ENCODE data around the gene PADI1.

PADI1 gene

DNA sequence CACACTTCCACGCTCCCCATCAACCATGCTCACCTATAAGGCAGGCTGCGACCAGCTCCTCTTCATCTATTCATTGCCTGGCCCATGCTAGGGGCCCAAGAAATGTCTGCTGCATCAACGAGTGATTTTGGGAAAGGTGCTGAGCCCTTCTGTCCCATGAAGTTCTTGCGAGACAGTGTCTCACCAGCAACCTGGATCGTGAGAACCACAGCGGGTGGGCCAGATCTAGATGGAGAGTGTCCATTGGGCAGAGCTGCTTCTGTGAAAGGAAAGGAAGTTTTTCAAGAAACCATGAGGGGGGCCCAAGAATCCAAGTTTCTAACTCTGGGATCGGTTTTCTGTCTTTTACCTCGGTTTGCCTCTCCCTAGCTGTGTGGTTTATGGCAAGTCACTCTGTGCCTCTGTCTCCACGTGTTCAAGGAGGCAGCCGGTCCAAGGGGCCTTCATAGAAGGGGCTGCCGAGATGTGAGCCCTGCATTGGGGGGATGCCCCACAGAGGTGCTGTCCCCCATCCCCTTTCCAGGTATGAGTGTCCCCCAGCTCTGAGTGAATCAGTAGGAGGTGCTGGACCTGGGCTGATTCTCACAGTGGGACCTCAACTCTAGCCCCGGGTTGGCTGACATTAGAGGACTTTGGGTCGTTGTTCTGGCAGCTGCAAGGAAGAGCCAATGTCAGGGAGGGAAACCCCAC, 8.3 kb upstream of the PADI1 start:
- ATAC-seq (replicated peaks), result no peak
- Mint-ChIP-seq H3K4me1 (ENCODE audit: low read depth in 2 of 2) (peaks cover 5 to 6% of the 10 kb centered on the region in 2 donors), H3K36me3 (ENCODE audit: insufficient read depth) (peaks cover 2% of the 10 kb centered on the region), H3K27ac (no peak overlapping the region), H3K9me3 (no peaks in the 10 kb centered on the region), H3K4me3 (no peak overlapping the region), H3K27me3 (peaks cover 39 to 51% of the 10 kb centered on the region in 2 donors)
- DNase-seq, result no peak

DNA sequence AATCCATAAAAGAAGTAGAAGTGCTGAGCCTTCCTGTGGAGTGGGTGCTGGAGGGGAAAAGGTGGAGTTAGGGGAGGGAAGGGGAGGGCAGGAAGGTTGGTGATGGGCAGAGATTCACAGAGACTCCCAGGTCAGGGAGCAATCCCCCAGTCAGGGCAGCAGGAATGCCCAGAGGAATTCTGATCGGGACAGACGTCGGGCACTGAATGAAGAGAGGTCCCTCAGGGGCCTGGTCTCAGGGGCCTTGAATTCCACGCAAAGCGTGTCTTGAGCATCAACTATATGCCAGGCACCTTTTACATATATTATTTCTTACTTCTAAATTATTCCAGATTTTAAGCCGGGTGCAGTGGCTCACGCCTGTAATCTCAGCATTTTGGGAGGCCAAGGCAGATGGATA, 7.2 kb upstream of the PADI1 start:
- H3K36me3 Mint-ChIP-seq (ENCODE audit: insufficient read depth), result peaks cover 2% of the 10 kb centered on the region
- H3K27ac Mint-ChIP-seq, result no peak overlapping the region
- no peak overlapping the region for H3K4me3 Mint-ChIP-seq

DNA sequence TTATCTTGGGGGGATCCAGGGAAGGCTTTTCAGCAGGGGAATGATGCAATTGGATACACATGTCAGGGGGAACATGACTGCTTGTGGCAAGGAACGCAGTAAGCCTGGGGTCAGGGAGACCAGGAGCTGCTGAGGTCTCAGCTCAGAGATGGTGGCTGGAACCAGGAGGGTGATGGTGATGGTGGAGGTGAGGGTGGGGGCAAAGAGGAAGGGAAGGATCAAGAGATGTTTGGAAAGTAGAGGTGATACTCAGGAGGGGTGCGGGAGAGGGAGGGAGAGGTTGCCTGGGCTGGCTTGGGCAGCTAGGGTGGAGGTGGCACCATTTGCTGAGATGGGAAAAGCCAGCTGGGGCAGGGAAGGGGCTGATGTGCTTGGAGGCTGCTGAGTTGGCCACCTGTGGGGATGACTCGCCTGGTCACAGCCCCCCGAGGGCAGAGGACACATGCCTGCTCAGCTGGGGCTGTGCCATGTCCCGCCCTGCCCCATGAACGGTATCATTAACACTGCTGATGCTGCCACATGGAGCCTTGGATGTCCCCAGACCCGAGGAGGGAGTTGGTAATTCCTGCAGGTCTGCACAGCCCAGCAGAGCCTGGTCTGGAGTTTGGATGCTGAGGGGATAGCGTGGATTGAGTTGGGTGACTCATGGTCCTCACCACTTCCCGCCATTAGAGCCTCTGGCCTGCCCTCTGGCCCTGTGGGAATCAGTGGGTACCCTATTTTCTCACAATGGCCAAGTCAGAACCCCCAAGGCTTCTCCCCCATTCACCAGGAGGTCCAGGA, 6.3 kb upstream of the PADI1 start:
- no peaks in the 10 kb centered on the region for H3K9me3 Mint-ChIP-seq
- no peak for ATAC-seq (replicated peaks)
- no peak for DNase-seq
- H3K4me1 Mint-ChIP-seq (ENCODE audit: low read depth in 2 of 2), result peaks cover 7 to 10% of the 10 kb centered on the region in 2 donors
- peaks cover 25 to 58% of the 10 kb centered on the region in 2 donors for H3K27me3 Mint-ChIP-seq
- H3K36me3 Mint-ChIP-seq (ENCODE audit: insufficient read depth), result peaks cover 2% of the 10 kb centered on the region
- no peak overlapping the region for H3K27ac Mint-ChIP-seq
- H3K4me3 Mint-ChIP-seq, result no peak overlapping the region

More for the DNA sequence above, 7.2 kb upstream of the PADI1 start:
- DNase-seq (no peak), ATAC-seq (replicated peaks) (no peak)
- H3K4me1 Mint-ChIP-seq (ENCODE audit: low read depth in 2 of 2), result peaks cover 7 to 10% of the 10 kb centered on the region in 2 donors
- no peaks in the 10 kb centered on the region for H3K9me3 Mint-ChIP-seq
- H3K27me3 Mint-ChIP-seq, result peaks cover 32 to 58% of the 10 kb centered on the region in 2 donors

GRCh38 chr1:17199267-17200044, 5.5 kb upstream of the PADI1 start:
- DNase-seq (no peak), ATAC-seq (replicated peaks) (no peak)
- H3K4me3 Mint-ChIP-seq, result no peak overlapping the region
- H3K4me1 Mint-ChIP-seq (ENCODE audit: low read depth in 2 of 2), result peaks cover 7 to 10% of the 10 kb centered on the region in 2 donors
- peak overlapping the region in 1 of 2 donors; percentile 33 for H3K27ac Mint-ChIP-seq
- peaks cover 2% of the 10 kb centered on the region for H3K36me3 Mint-ChIP-seq (ENCODE audit: insufficient read depth)
- no peaks in the 10 kb centered on the region for H3K9me3 Mint-ChIP-seq
- H3K27me3 Mint-ChIP-seq, result peaks cover 22 to 58% of the 10 kb centered on the region in 2 donors

DNA sequence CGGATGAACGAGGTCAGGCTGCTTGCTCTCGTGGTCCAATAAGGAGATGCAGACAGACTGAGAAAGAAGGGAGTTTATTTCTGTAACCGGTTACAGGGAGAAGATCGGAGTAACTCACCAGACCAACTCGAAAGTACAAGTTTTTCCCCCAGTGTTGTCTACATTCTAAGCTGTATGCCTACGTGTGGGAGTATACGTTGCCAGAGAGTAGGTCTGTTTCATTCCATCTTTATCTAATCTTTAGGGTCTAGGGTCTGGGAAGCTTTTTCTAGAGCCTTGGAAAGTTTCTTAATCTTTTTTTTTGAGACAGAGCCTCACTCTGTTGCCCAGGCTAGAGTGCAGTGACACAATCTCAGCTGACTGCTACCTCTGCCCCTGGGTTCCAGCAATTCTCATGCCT, 4.7 kb upstream of the PADI1 start:
- Mint-ChIP-seq H3K9me3 (no peaks in the 10 kb centered on the region), H3K4me3 (no peak overlapping the region), H3K27ac (no peak overlapping the region), H3K27me3 (peaks cover 24 to 61% of the 10 kb centered on the region in 2 donors), H3K36me3 (ENCODE audit: insufficient read depth) (peaks cover 2% of the 10 kb centered on the region), H3K4me1 (ENCODE audit: low read depth in 2 of 2) (peaks cover 7 to 10% of the 10 kb centered on the region in 2 donors)
- ATAC-seq (replicated peaks) (no peak), DNase-seq (no peak)

- Mint-ChIP-seq H3K27me3 (peaks cover 29 to 66% of the 10 kb centered on the region in 2 donors), H3K9me3 (no peaks in the 10 kb centered on the region), H3K4me1 (ENCODE audit: low read depth in 2 of 2) (peaks cover 7 to 10% of the 10 kb centered on the region in 2 donors), H3K36me3 (ENCODE audit: insufficient read depth) (peaks cover 2% of the 10 kb centered on the region), H3K4me3 (no peak overlapping the region), H3K27ac (peak overlapping the region in 1 of 2 donors; percentile 11)
- ATAC-seq (replicated peaks) (no peak), DNase-seq (no peak)
Observed at GRCh38 chr1:17200756-17201155, 4.2 kb upstream of the PADI1 start.

DNA sequence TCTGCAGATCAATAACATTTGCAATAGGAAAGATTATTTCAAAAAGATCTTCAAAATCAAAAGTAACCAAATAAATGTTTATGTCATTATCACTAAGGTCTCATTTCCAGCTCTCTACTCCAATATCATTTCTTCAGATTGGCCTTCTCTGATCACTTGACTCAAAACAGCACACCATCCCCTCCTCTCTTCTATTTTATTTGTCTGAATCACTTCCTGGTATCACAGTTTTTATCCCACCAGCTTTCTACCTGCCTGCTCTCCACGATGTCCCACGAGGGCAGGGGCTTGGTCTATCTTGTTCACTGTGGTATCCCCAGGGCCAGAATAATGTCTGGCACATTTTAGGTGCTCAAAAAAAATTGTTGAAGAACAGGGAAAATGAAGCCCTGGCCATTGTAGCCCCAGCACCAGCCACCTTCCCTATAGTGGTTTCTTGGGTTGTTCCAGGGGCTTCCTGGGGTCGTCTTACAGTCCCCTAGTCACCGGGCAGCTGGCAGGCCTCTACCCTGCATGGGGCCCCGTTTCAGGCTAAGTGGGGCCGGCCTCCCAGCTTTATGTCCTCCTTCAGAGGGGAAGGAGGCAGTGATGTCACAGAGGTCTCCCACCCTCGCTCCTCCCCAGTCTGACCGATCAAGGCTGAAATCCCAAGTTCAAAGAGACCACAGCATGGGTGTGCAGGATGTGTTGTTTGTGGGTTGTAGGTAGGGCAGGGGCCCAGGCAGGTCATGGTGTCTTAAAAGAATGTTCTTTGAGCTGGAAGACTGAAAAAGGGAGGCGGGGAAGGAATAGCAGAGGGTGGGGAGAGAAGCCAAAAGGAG, 3.5 kb upstream of the PADI1 start:
- ATAC-seq (replicated peaks) (peak; percentile 96), DNase-seq (peak in 2 of 3 experiments; percentile 9 to 21)
- no peaks in the 10 kb centered on the region for H3K9me3 Mint-ChIP-seq
- peak overlapping the region; percentile 11 to 76 for H3K27ac Mint-ChIP-seq
- H3K27me3 Mint-ChIP-seq, result peaks cover 33 to 70% of the 10 kb centered on the region in 2 donors
- H3K4me3 Mint-ChIP-seq, result peak overlapping the region; percentile 54 to 64
- peaks cover 7 to 12% of the 10 kb centered on the region in 2 donors for H3K4me1 Mint-ChIP-seq (ENCODE audit: low read depth in 2 of 2)
- H3K36me3 Mint-ChIP-seq (ENCODE audit: insufficient read depth), result peaks cover 2% of the 10 kb centered on the region

- peaks cover 7 to 35% of the 10 kb centered on the region in 2 donors for H3K4me1 Mint-ChIP-seq (ENCODE audit: low read depth in 2 of 2)
- ATAC-seq (replicated peaks), result no peak
- H3K27me3 Mint-ChIP-seq, result peaks cover 33 to 68% of the 10 kb centered on the region in 2 donors
- no peaks in the 10 kb centered on the region for H3K9me3 Mint-ChIP-seq
- no peak overlapping the region for H3K4me3 Mint-ChIP-seq
- no peak for DNase-seq
- H3K36me3 Mint-ChIP-seq (ENCODE audit: insufficient read depth), result no peaks in the 10 kb centered on the region
- no peak overlapping the region for H3K27ac Mint-ChIP-seq
Observed at GRCh38 chr1:17205652-17206051, 724 bp downstream of the PADI1 start.

- H3K36me3 Mint-ChIP-seq (ENCODE audit: insufficient read depth), result no peaks in the 10 kb centered on the region
- H3K27ac Mint-ChIP-seq, result no peak overlapping the region
- H3K9me3 Mint-ChIP-seq, result no peaks in the 10 kb centered on the region
- ATAC-seq (replicated peaks) (no peak), DNase-seq (no peak)
- H3K4me3 Mint-ChIP-seq, result no peak overlapping the region
- H3K27me3 Mint-ChIP-seq, result peaks cover 32 to 71% of the 10 kb centered on the region in 2 donors
- H3K4me1 Mint-ChIP-seq (ENCODE audit: low read depth in 2 of 2), result peaks cover 6 to 38% of the 10 kb centered on the region in 2 donors
Observed at GRCh38 chr1:17206196-17206595, 1.3 kb downstream of the PADI1 start.

GRCh38 chr1:17207046-17207445, 2.1 kb downstream of the PADI1 start:
- Mint-ChIP-seq H3K9me3 (no peaks in the 10 kb centered on the region), H3K27ac (no peak overlapping the region), H3K27me3 (peaks cover 26 to 65% of the 10 kb centered on the region in 2 donors), H3K4me3 (no peak overlapping the region), H3K36me3 (ENCODE audit: insufficient read depth) (no peaks in the 10 kb centered on the region), H3K4me1 (ENCODE audit: low read depth in 2 of 2) (peaks cover 0 to 32% of the 10 kb centered on the region in 2 donors)
- no peak for DNase-seq
- ATAC-seq (replicated peaks), result no peak

DNA sequence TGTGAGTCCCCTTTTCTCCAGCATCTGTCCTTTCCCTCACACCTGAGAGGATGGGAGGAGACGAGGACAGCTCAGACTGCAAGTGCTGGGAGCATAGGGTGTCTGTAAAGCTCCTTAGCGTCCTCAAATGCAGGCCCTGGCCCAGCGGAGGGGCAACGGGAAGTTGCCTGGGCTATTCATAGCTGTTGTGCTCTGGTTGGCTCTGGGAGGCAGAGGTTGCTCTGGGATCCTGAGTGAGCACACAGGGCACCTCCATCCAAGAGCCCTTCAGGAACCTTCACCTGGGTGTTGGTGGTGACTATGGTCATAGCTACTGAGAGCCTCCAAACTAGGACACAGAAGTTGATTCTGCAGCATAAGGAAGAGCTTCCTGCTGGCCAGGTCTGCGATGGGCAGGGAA, 2.6 kb downstream of the PADI1 start:
- peak overlapping the region in 1 of 2 donors; percentile 26 for H3K4me3 Mint-ChIP-seq
- peaks cover under 1% of the 10 kb centered on the region for H3K36me3 Mint-ChIP-seq (ENCODE audit: insufficient read depth)
- H3K4me1 Mint-ChIP-seq (ENCODE audit: low read depth in 2 of 2), result peaks cover 3 to 31% of the 10 kb centered on the region in 2 donors
- no peak overlapping the region for H3K27ac Mint-ChIP-seq
- H3K27me3 Mint-ChIP-seq, result peaks cover 29 to 65% of the 10 kb centered on the region in 2 donors
- H3K9me3 Mint-ChIP-seq, result no peaks in the 10 kb centered on the region
- DNase-seq (no peak), ATAC-seq (replicated peaks) (no peak)

DNA sequence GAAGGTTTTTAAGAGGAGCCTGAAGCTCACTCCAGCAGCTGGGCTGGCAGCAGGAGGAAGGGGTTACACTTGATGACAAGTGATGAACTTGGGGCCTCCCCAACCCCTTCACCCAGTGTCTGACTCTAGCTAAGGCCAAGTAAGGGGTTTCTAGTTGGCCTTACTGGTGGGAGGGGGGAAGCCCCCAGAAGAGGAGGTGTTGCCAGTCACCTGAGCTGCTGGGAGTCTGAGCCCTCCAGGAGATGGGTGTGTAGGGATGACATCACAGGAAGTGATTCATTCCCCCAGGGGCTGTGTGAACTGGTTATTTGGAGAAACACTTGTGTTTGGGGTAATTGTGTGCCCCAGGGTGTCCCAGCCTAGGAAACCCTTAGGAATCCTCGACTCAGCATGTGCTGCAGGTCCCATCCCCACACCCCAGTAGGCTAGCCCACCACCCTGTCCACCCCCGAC, 3.1 kb downstream of the PADI1 start:
- DNase-seq, result peak in 2 of 3 experiments; percentile 21 to 22
- peak overlapping the region in 1 of 2 donors; percentile 26 for H3K4me3 Mint-ChIP-seq
- peak; percentile 72 for ATAC-seq (replicated peaks)
- H3K4me1 Mint-ChIP-seq (ENCODE audit: low read depth in 2 of 2), result peaks cover 8 to 36% of the 10 kb centered on the region in 2 donors
- peaks cover 3% of the 10 kb centered on the region for H3K36me3 Mint-ChIP-seq (ENCODE audit: insufficient read depth)
- peaks cover 33 to 65% of the 10 kb centered on the region in 2 donors for H3K27me3 Mint-ChIP-seq
- H3K9me3 Mint-ChIP-seq, result no peaks in the 10 kb centered on the region
- no peak overlapping the region for H3K27ac Mint-ChIP-seq

Data from effector memory CD8-positive, alpha-beta T cell (primary cell).